H9 (cell line): Measurements from ENCODE around the gene MAPKAP1. TPM values are rescaled to one million over a fixed set of nuclear protein-coding genes. Genes with fewer than 3 reads are reported as not detected.

ENCODE experiments used
- DNase-seq: peaks from one replicate; pipeline ENCODE4 v3.0.0-alpha.2; 2017
- H2AFZ ChIP-seq: one replicate; pipeline ENCODE4 v1.6.1; 2013; ENCODE audit warnings: mild to moderate bottlenecking, low read length, control low read depth, moderate library complexity
- H2AK5ac ChIP-seq: 2 replicates; pipeline ENCODE4 v1.6.1; 2013; ENCODE audit warnings: low read length, control low read depth, mixed read lengths; ENCODE audit not compliant: insufficient read length
- H2BK120ac ChIP-seq: one replicate; pipeline ENCODE4 v1.6.1; 2013; ENCODE audit warnings: low read depth, mild to moderate bottlenecking, low read length, control low read depth, inconsistent platforms; ENCODE audit not compliant: poor library complexity, severe bottlenecking
- H2BK12ac ChIP-seq: 2 replicates; pipeline ENCODE4 v1.6.1; 2013; ENCODE audit warnings: low read length, control low read depth, mixed read lengths, low read depth; ENCODE audit not compliant: insufficient read length
- H2BK15ac ChIP-seq: 2 replicates; pipeline ENCODE4 v1.6.1; 2013; ENCODE audit warnings: low read depth, low read length, control low read depth
- H2BK20ac ChIP-seq: one replicate; pipeline ENCODE4 v1.6.1; 2013; ENCODE audit warnings: low read depth, mild to moderate bottlenecking, low read length, control low read depth, inconsistent platforms; ENCODE audit not compliant: poor library complexity, severe bottlenecking
- H2BK5ac ChIP-seq: 2 replicates; pipeline ENCODE4 v1.6.1; 2013; ENCODE audit warnings: low read length, control low read depth, mixed read lengths; ENCODE audit not compliant: insufficient read length
- H3K14ac ChIP-seq: 2 replicates; pipeline ENCODE4 v1.6.1; 2013; ENCODE audit warnings: low read length, control low read depth; ENCODE audit not compliant: insufficient read depth
- H3K18ac ChIP-seq: 2 replicates; pipeline ENCODE4 v1.6.1; 2013; ENCODE audit warnings: low read depth, mild to moderate bottlenecking, mixed read lengths, low read length, control low read depth; ENCODE audit not compliant: insufficient read length
- H3K23ac ChIP-seq: 2 replicates; pipeline ENCODE4 v1.6.1; 2013; ENCODE audit warnings: low read length, control low read depth, mixed read lengths, low read depth; ENCODE audit not compliant: insufficient read length
- H3K23me2 ChIP-seq: 2 replicates; pipeline ENCODE4 v1.6.1; 2013; ENCODE audit warnings: low read depth, mild to moderate bottlenecking, mixed read lengths, low read length, control low read depth; ENCODE audit not compliant: insufficient read length, poor library complexity, severe bottlenecking
- H3K27ac ChIP-seq: 2 replicates; pipeline ENCODE4 v1.5.1; 2013; ENCODE audit warnings: low read length, control low read depth, mixed read lengths, low read depth; ENCODE audit not compliant: insufficient read length
- H3K27me3 ChIP-seq: 2 replicates; pipeline ENCODE4 v1.6.1; 2013; ENCODE audit warnings: low read length, control low read depth, inconsistent platforms; ENCODE audit not compliant: insufficient read depth
- H3K4ac ChIP-seq: 2 replicates; pipeline ENCODE4 v1.6.1; 2013; ENCODE audit warnings: low read depth, mild to moderate bottlenecking, control low read depth, inconsistent platforms, low read length, moderate library complexity
- H3K4me1 ChIP-seq: 2 replicates; pipeline ENCODE4 v1.6.1; 2013; ENCODE audit warnings: low read length, control low read depth, inconsistent platforms; ENCODE audit not compliant: insufficient read depth
- H3K4me2 ChIP-seq: 2 replicates; pipeline ENCODE4 v1.6.1; 2013; ENCODE audit warnings: low read length, control low read depth, mixed read lengths; ENCODE audit not compliant: insufficient read length, insufficient read depth
- H3K56ac ChIP-seq: 2 replicates; pipeline ENCODE4 v1.6.1; 2013; ENCODE audit warnings: low read depth, mild to moderate bottlenecking, mixed read lengths, low read length, control low read depth; ENCODE audit not compliant: insufficient read length
- H3K79me1 ChIP-seq: 2 replicates; pipeline ENCODE4 v1.6.1; 2013; ENCODE audit warnings: low read depth, mild to moderate bottlenecking, moderate library complexity, low read length, control low read depth, inconsistent platforms; ENCODE audit not compliant: insufficient read depth, poor library complexity, severe bottlenecking
- H3K79me2 ChIP-seq: 2 replicates; pipeline ENCODE4 v1.6.1; 2013; ENCODE audit warnings: low read length, control low read depth, inconsistent platforms; ENCODE audit not compliant: insufficient read depth
- H3K9ac ChIP-seq: 2 replicates; pipeline ENCODE4 v1.6.1; 2013; ENCODE audit warnings: low read length, control low read depth, mixed read lengths; ENCODE audit not compliant: insufficient read length; ENCODE audit errors: extremely low read depth
- H3K9me3 ChIP-seq: one replicate; pipeline ENCODE4 v1.6.1; 2013; ENCODE audit warnings: low read depth, low read length, inconsistent platforms; ENCODE audit not compliant: control insufficient read depth
- H3T11ph ChIP-seq: one replicate; pipeline ENCODE4 v1.6.1; 2013; ENCODE audit warnings: mild to moderate bottlenecking, low read length, control low read depth, inconsistent platforms
- H4K20me1 ChIP-seq: one replicate; pipeline ENCODE4 v1.6.1; 2013; ENCODE audit not compliant: control insufficient read depth, insufficient read length, insufficient read depth
- H4K5ac ChIP-seq: 2 replicates; pipeline ENCODE4 v1.6.1; 2013; ENCODE audit warnings: low read depth, mild to moderate bottlenecking, mixed read lengths, low read length, control low read depth; ENCODE audit not compliant: insufficient read length
- H4K8ac ChIP-seq: replicated peaks from 2 replicates; pipeline ENCODE4 v1.6.1; 2013; ENCODE audit warnings: low read length, control low read depth, mixed read lengths, low read depth; ENCODE audit not compliant: insufficient read length
- H4K91ac ChIP-seq: 2 replicates; pipeline ENCODE4 v1.6.1; 2013; ENCODE audit warnings: low read depth, mild to moderate bottlenecking, moderate library complexity, mixed read lengths, low read length, control low read depth; ENCODE audit not compliant: insufficient read length
- H3K27ac Mint-ChIP-seq, 3 experiments: 2 replicates in 2 of 3; 3 replicates in 1 of 3; pipeline ENCODE4 v1.8.0; 2020 to 2021; ENCODE audit warnings: mixed read lengths in 3 of 3, mild to moderate bottlenecking in 1 of 3, moderate library complexity in 1 of 3
- H3K27me3 Mint-ChIP-seq: 2 replicates; pipeline ENCODE4 v1.8.0; 2021; ENCODE audit warnings: low read depth, mild to moderate bottlenecking, moderate library complexity, mixed read lengths
- H3K36me3 Mint-ChIP-seq, 3 experiments: 2 replicates in 2 of 3; 3 replicates in 1 of 3; pipeline ENCODE4 v1.8.0; 2020 to 2021; ENCODE audit warnings: low read depth in 3 of 3, mixed read lengths in 3 of 3; ENCODE audit not compliant: insufficient read depth in 1 of 3
- H3K4me1 Mint-ChIP-seq, 2 experiments: 2 replicates each; pipeline ENCODE4 v1.8.0; 2020; ENCODE audit warnings: mixed read lengths in 2 of 2
- H3K4me3 Mint-ChIP-seq, 2 experiments: 2 replicates in 1 of 2; 3 replicates in 1 of 2; pipeline ENCODE4 v1.8.0; 2020 to 2021; ENCODE audit warnings: mild to moderate bottlenecking in 2 of 2, mixed read lengths in 2 of 2, moderate library complexity in 1 of 2
- H3K9me3 Mint-ChIP-seq, 2 experiments: 2 replicates in 1 of 2; 3 replicates in 1 of 2; pipeline ENCODE4 v1.8.0; 2020; ENCODE audit warnings: mild to moderate bottlenecking in 2 of 2, mixed read lengths in 2 of 2, moderate library complexity in 1 of 2
- CTCF ChIP-seq: fragments of 200-600 bp; sonication (generic); conservative IDR thresholded peaks from 3 replicates; pipeline ENCODE4 v1.8.0; 2021; ENCODE audit warnings: antibody characterized with exemption, mild to moderate bottlenecking
- WGBS: extraction: QIAGEN DNeasy Blood & Tissue Kit; methylation state at CpG from one replicate; pipeline ENCODE4 v1.1.7; 2013; ENCODE audit warnings: missing lambda C conversion rate, low lambda C conversion rate, mixed read lengths; ENCODE audit not compliant: insufficient read length; ENCODE audit errors: extremely low coverage; 5-methylcytosine and 5-hydroxymethylcytosine counted together
- total RNA-seq: library from RNA; stranded (reverse); gene quantifications from 2 replicates; pipeline ENCODE4 v1.2.1, GENCODE V29; 2021

Gene MAPKAP1
- total RNA-seq, 1 experiment from 2014 or later, result 97.0 TPM

GRCh38 chr9:125485471-125486151 lies 221.4 kb downstream of the MAPKAP1 start:
- H3K79me2 ChIP-seq, result no peaks in the 10 kb centered on the region
- no peaks in the 10 kb centered on the region for H3K27me3 ChIP-seq
- no peak overlapping the region for H3K9ac ChIP-seq
- peaks cover 2% of the 10 kb centered on the region for H4K20me1 ChIP-seq
- no peak for TF ChIP-seq CTCF
- no peak overlapping the region for H3K4me3 Mint-ChIP-seq
- H3K4me1 ChIP-seq, result peaks cover 2% of the 10 kb centered on the region; the same call in 1 of the 2 replicates
- peaks cover 0 to 6% (median 0%) of the 10 kb centered on the region in 3 experiments; a peak in 1 of 7 replicates for H3K36me3 Mint-ChIP-seq
- H4K91ac ChIP-seq, result no peak overlapping the region
- no peaks in the 10 kb centered on the region for H3K79me1 ChIP-seq
- H3K27ac ChIP-seq, result no peak overlapping the region
- no peak overlapping the region for H3K18ac ChIP-seq
- H3K23me2 ChIP-seq, result no peaks in the 10 kb centered on the region
- H2BK120ac ChIP-seq, result no peak overlapping the region
- no peak overlapping the region for H2BK15ac ChIP-seq
- H4K5ac ChIP-seq, result no peak overlapping the region
- H3K9me3 Mint-ChIP-seq, result no peaks in the 10 kb centered on the region
- no peak overlapping the region for H3K56ac ChIP-seq
- H3K27ac Mint-ChIP-seq, result peak overlapping the region in 2 of 3 experiments; percentile 18 to 20; a peak in 3 of 7 replicates
- no peak overlapping the region for H3K4ac ChIP-seq
- H2BK5ac ChIP-seq, result no peak overlapping the region
- no peak for DNase-seq
- no peak overlapping the region for H3T11ph ChIP-seq
- no peaks in the 10 kb centered on the region for H3K9me3 ChIP-seq
- no peak overlapping the region for H2AFZ ChIP-seq
- H2BK12ac ChIP-seq, result no peak overlapping the region
- no CpG with 5 or more reads among the region's 5 CpGs for WGBS
- H2AK5ac ChIP-seq, result no peak overlapping the region
- no peak overlapping the region for H2BK20ac ChIP-seq
- no peak overlapping the region for H4K8ac ChIP-seq
- no peak overlapping the region for H3K14ac ChIP-seq
- H3K4me2 ChIP-seq, result no peak overlapping the region
- H3K27me3 Mint-ChIP-seq, result no peaks in the 10 kb centered on the region
- no peak overlapping the region for H3K23ac ChIP-seq
- H3K4me1 Mint-ChIP-seq, result peaks cover 6 to 10% of the 10 kb centered on the region in 2 experiments
